Nephron progenitor cell (in vitro differentiated cells): ENCODE measurements around the gene ETNPPL.

Experiments used
- DNase-seq: peaks from one replicate; pipeline ENCODE4 v3.0.0; 2021
- H3K27ac Mint-ChIP-seq: 2 replicates; pipeline ENCODE4 v1.8.0; 2021; ENCODE audit warnings: mild to moderate bottlenecking, moderate library complexity, mixed read lengths
- H3K27me3 Mint-ChIP-seq: 2 replicates; pipeline ENCODE4 v1.8.0; 2021; ENCODE audit warnings: mild to moderate bottlenecking, low read depth, mixed read lengths; ENCODE audit not compliant: poor library complexity
- H3K36me3 Mint-ChIP-seq: 2 replicates; pipeline ENCODE4 v1.8.0; 2021; ENCODE audit warnings: low read depth, mixed read lengths
- H3K4me1 Mint-ChIP-seq: 2 replicates; pipeline ENCODE4 v1.8.0; 2021; ENCODE audit warnings: mixed read lengths
- H3K4me3 Mint-ChIP-seq: 2 replicates; pipeline ENCODE4 v1.8.0; 2021; ENCODE audit warnings: mild to moderate bottlenecking, moderate library complexity, mixed read lengths
- H3K9me3 Mint-ChIP-seq: 2 replicates; pipeline ENCODE4 v1.8.0; 2021; ENCODE audit warnings: mild to moderate bottlenecking, moderate library complexity, mixed read lengths
- TF ChIP-seq, protein P1 (sequence below): fragments of 200-600 bp; sonication (generic); IDR thresholded peaks from 2 replicates; pipeline ENCODE4 v1.5.0; 2021; ENCODE audit warnings: antibody characterized with exemption

Gene ETNPPL

DNA sequence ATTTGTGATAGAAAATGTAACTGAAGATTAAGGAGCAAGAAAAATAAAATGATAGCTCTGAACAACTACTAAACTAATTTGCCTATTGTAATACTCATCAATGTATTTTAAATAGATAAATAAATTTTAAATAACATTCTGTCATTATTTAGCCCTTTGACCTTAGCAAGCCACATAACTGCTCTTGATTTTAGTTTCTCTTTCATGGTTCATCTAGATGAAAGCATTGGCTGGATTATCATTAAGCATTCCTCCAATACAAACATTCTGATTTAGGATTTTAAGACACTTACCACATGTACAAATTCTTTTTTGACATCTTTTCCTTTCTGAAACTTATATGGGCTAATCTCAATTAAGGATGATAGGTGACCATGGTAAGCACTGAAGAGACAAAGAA lies 8.5 kb downstream of the ETNPPL start:
- Mint-ChIP-seq H3K27me3 (peaks cover 9% of the 10 kb centered on the region), H3K4me3 (no peak overlapping the region), H3K36me3 (no peaks in the 10 kb centered on the region), H3K27ac (no peak overlapping the region), H3K4me1 (no peaks in the 10 kb centered on the region), H3K9me3 (no peaks in the 10 kb centered on the region)
- TF ChIP-seq, protein P1, sequence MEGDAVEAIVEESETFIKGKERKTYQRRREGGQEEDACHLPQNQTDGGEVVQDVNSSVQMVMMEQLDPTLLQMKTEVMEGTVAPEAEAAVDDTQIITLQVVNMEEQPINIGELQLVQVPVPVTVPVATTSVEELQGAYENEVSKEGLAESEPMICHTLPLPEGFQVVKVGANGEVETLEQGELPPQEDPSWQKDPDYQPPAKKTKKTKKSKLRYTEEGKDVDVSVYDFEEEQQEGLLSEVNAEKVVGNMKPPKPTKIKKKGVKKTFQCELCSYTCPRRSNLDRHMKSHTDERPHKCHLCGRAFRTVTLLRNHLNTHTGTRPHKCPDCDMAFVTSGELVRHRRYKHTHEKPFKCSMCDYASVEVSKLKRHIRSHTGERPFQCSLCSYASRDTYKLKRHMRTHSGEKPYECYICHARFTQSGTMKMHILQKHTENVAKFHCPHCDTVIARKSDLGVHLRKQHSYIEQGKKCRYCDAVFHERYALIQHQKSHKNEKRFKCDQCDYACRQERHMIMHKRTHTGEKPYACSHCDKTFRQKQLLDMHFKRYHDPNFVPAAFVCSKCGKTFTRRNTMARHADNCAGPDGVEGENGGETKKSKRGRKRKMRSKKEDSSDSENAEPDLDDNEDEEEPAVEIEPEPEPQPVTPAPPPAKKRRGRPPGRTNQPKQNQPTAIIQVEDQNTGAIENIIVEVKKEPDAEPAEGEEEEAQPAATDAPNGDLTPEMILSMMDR, result no peak
- no peak for DNase-seq

- TF ChIP-seq, protein P1, result no peak
- Mint-ChIP-seq H3K27ac (no peak overlapping the region), H3K4me3 (no peak overlapping the region), H3K4me1 (no peaks in the 10 kb centered on the region), H3K9me3 (no peaks in the 10 kb centered on the region), H3K36me3 (no peaks in the 10 kb centered on the region), H3K27me3 (peaks cover 8% of the 10 kb centered on the region)
- no peak for DNase-seq
Observed at GRCh38 chr4:108751321-108751720, 11.5 kb downstream of the ETNPPL start.

DNA sequence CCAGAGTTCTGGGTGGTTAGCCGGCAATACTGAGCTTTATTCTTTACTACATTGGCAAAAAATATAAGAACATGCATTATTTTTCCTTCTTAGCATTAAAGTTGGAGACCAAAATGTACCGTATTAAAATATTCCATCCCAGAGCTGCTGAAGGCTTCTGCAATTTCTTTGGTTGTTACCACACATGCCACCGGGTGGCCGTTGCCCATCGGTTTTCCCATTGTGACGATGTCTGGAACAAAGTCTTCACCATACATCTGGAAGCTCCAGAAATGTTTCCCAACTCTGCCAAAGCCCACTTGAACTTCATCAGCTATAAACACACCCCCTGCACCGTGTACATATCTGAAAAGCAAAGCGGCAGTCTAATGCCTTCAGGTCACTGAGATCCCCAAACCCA lies 13.7 kb downstream of the ETNPPL start:
- TF ChIP-seq, protein P1, result no peak
- H3K4me3 Mint-ChIP-seq, result no peak overlapping the region
- no peaks in the 10 kb centered on the region for H3K4me1 Mint-ChIP-seq
- H3K9me3 Mint-ChIP-seq, result no peaks in the 10 kb centered on the region
- H3K36me3 Mint-ChIP-seq, result no peaks in the 10 kb centered on the region
- H3K27me3 Mint-ChIP-seq, result peaks cover 8% of the 10 kb centered on the region
- DNase-seq, result no peak
- no peak overlapping the region for H3K27ac Mint-ChIP-seq

- Mint-ChIP-seq H3K4me1 (no peaks in the 10 kb centered on the region), H3K9me3 (no peaks in the 10 kb centered on the region), H3K4me3 (no peak overlapping the region), H3K36me3 (no peaks in the 10 kb centered on the region), H3K27me3 (peaks cover 8% of the 10 kb centered on the region), H3K27ac (no peak overlapping the region)
- DNase-seq, result no peak
- TF ChIP-seq, protein P1, result no peak
Observed at GRCh38 chr4:108746511-108746910, 16.3 kb downstream of the ETNPPL start.

- no peak for DNase-seq
- Mint-ChIP-seq H3K27ac (no peak overlapping the region), H3K4me3 (no peak overlapping the region), H3K4me1 (no peaks in the 10 kb centered on the region), H3K36me3 (no peaks in the 10 kb centered on the region), H3K27me3 (peaks cover 10% of the 10 kb centered on the region), H3K9me3 (no peaks in the 10 kb centered on the region)
- TF ChIP-seq, protein P1, result no peak
Observed at GRCh38 chr4:108744307-108744706, 18.5 kb downstream of the ETNPPL start.

DNA sequence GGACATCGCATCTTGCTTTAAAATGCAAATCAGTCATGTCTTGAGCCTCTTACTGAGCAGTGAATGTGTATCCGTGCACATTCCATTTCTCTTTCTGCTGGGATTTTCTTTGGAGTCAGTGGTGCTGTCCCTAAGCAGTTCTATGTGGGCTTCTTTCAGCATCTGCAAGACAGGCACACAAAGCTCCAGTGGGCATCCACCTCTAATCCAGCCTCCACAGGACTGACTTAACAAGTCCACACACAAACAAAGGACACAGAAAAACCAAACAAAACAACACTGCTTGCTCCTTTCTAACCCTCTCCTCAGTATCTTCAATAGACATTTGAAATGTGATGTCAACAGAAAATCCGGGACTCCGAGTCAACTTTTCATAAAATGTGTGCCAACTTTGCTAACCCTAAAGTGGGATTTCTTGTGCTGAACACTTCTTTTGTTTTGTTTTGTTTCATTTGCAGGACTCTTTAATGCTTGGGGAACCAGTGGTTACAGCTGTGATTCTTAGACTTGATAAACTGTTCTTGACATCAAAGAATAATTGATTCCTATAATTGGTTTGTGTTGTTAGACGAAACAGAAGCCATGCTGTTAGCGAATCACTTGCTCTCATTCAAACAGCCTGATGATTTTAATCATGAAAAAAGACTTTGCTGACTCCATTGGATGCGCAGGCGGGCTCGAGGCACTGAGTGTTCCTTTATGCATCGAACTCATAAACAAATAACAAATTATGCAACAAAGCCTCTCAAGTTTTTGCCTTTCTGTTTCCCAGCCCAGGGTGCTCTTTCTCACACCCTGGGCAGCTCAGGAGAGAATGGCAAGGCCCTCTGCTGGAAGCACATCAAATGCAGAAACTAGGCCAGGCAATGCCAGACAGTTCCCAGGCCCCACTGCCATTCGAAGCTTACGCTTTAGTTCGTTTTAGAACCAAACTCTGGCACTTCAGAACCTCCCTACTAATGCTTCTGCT lies 20.1 kb downstream of the ETNPPL start:
- no peaks in the 10 kb centered on the region for H3K4me1 Mint-ChIP-seq
- H3K4me3 Mint-ChIP-seq, result no peak overlapping the region
- no peaks in the 10 kb centered on the region for H3K36me3 Mint-ChIP-seq
- DNase-seq, result no peak
- peaks cover 14% of the 10 kb centered on the region for H3K27me3 Mint-ChIP-seq
- no peaks in the 10 kb centered on the region for H3K9me3 Mint-ChIP-seq
- no peak overlapping the region for H3K27ac Mint-ChIP-seq
- TF ChIP-seq, protein P1, result no peak
